Stimulated activated naive CD8-positive, alpha-beta T cell treated with anti-CD3 and anti-CD28 coated beads, Interleukin-15, amount 100 ng/mL, for 72 hours (primary cell): ENCODE results near the gene C18orf54.
A peak's percentile ranks its signal among the peaks of the same experiment; 100 is the strongest.

Experiments
- ATAC-seq: fragments of 150-1000 bp; cut with Tn5 transposase; 2 replicates; pipeline ENCODE4 v1.10.0; 2021; ENCODE audit warnings: mild to moderate bottlenecking, moderate library complexity
- DNase-seq, 2 donors: peaks; one replicate each; pipeline ENCODE4 v3.0.0; 2021 to 2022
- H3K27ac Mint-ChIP-seq, 2 donors: one replicate each; pipeline ENCODE4 v1.8.0; 2022; ENCODE audit warnings: mild to moderate bottlenecking in 2 of 2, mixed read lengths in 2 of 2, moderate library complexity in 2 of 2
- H3K27me3 Mint-ChIP-seq: one replicate; pipeline ENCODE4 v1.8.0; 2022; ENCODE audit warnings: mixed read lengths
- H3K4me1 Mint-ChIP-seq: one replicate; pipeline ENCODE4 v1.8.0; 2022; ENCODE audit warnings: mild to moderate bottlenecking, mixed read lengths
- H3K4me3 Mint-ChIP-seq, 2 donors: one replicate each; pipeline ENCODE4 v1.8.0; 2022; ENCODE audit warnings: mild to moderate bottlenecking in 2 of 2, mixed read lengths in 2 of 2, moderate library complexity in 1 of 2
- H3K9me3 Mint-ChIP-seq, 2 donors: one replicate each; pipeline ENCODE4 v1.8.0; 2022; ENCODE audit warnings: mixed read lengths in 2 of 2

The C18orf54 gene

GRCh38 chr18:54415086-54415485, 57.4 kb downstream of the C18orf54 start:
- DNase-seq (no peak), ATAC-seq (no peak)
- Mint-ChIP-seq H3K9me3 (no peaks in the 10 kb centered on the region), H3K4me1 (no peaks in the 10 kb centered on the region), H3K27ac (no peak overlapping the region), H3K4me3 (no peak overlapping the region), H3K27me3 (peaks cover 8% of the 10 kb centered on the region)

GRCh38 chr18:54416436-54416835, 58.7 kb downstream of the C18orf54 start:
- DNase-seq = no peak
- H3K9me3 Mint-ChIP-seq = no peaks in the 10 kb centered on the region
- H3K4me1 Mint-ChIP-seq = no peaks in the 10 kb centered on the region
- no peak overlapping the region for H3K27ac Mint-ChIP-seq
- ATAC-seq = no peak
- H3K27me3 Mint-ChIP-seq = peaks cover 8% of the 10 kb centered on the region
- no peak overlapping the region for H3K4me3 Mint-ChIP-seq

- H3K27ac Mint-ChIP-seq = no peak overlapping the region
- H3K9me3 Mint-ChIP-seq = no peaks in the 10 kb centered on the region
- no peak overlapping the region for H3K4me3 Mint-ChIP-seq
- H3K27me3 Mint-ChIP-seq = peaks cover 9% of the 10 kb centered on the region
- DNase-seq (no peak), ATAC-seq (peak; percentile 42)
- H3K4me1 Mint-ChIP-seq = no peaks in the 10 kb centered on the region
These were observed 66.1 kb downstream of the C18orf54 start for GRCh38 chr18:54423831-54424230.

- no peak overlapping the region for H3K4me3 Mint-ChIP-seq
- no peak overlapping the region for H3K27ac Mint-ChIP-seq
- H3K9me3 Mint-ChIP-seq = no peaks in the 10 kb centered on the region
- peaks cover 9% of the 10 kb centered on the region for H3K27me3 Mint-ChIP-seq
- no peak for DNase-seq
- no peaks in the 10 kb centered on the region for H3K4me1 Mint-ChIP-seq
- ATAC-seq = no peak
These were observed 68.5 kb downstream of the C18orf54 start for GRCh38 chr18:54426085-54426665.
